ENCODE measurements around the gene SUV39H1. TPM values are rescaled to one million over a fixed set of nuclear protein-coding genes. Genes with fewer than 3 reads are reported as not detected.
A peak's percentile ranks its signal among the peaks of the same experiment; 100 is the strongest.
"Not testable (repeated sequence)": the region's sequence is repeated elsewhere in the genome, so short reads cannot be mapped to it uniquely, and the experiment has no call there.

Gene SUV39H1, protein sequence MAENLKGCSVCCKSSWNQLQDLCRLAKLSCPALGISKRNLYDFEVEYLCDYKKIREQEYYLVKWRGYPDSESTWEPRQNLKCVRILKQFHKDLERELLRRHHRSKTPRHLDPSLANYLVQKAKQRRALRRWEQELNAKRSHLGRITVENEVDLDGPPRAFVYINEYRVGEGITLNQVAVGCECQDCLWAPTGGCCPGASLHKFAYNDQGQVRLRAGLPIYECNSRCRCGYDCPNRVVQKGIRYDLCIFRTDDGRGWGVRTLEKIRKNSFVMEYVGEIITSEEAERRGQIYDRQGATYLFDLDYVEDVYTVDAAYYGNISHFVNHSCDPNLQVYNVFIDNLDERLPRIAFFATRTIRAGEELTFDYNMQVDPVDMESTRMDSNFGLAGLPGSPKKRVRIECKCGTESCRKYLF
- total RNA-seq: 10 to 100 TPM in 1 of 4 donors, 1 to 10 TPM in 3; 6.7 to 15.0 (median 9.2) TPM

DNA sequence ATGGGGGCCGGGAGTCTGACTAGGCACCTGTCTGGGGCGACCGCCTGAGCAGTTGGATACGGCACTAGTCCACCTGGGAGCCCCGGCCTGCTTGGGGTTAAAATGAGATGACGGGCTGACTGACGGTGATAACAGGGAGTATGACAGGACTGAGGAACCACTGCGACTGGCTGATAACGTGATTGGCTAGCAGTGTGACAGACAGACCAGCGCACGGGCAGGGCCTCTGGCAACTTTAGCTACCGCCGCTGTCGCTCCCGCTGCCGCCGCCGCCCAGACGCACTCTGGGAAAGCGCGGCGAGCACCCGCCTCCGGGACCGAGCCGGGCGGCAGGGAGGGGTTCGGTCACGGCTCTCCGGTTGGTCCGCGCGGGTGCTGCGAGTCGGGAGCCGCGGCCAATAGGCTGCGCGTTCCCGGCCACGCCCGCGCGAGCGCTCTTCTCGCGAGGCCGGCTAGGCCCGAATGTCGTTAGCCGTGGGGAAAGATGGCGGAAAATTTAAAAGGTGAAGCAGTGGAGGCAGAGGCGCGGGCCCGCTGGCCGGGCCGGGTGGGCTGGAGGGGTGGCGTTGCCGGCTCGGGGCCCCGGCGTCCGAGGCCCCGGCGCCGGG, at the start of gene SUV39H1:
SUV39H1 (plus strand) TSS at position 434 of the 608 bp plus-strand sequence; CDS start at position 485, 51 bp downstream.
- H3K4me3 ChIP-seq (ENCODE audit: low read depth, poor library complexity, severe bottlenecking): peak within 1 kb of the TSS; percentile 59
- 0 to 52% methylated on average over 1 to 66 of the region's 66 CpGs for WGBS, 2 donors
- intact Hi-C loops (cut with DNase I; ENCODE audit: low total_unique reads): no loop called here
- peak; percentile 77 to 96 for DNase-seq (ENCODE audit: low spot score in 2 of 2)
- peak in 1 of 2 donors; percentile 48 for TF ChIP-seq POLR2A (IDR thresholded peaks at IDR 0.05)
- TF ChIP-seq CTCF (IDR thresholded peaks at IDR 0.05): no peak

DNA sequence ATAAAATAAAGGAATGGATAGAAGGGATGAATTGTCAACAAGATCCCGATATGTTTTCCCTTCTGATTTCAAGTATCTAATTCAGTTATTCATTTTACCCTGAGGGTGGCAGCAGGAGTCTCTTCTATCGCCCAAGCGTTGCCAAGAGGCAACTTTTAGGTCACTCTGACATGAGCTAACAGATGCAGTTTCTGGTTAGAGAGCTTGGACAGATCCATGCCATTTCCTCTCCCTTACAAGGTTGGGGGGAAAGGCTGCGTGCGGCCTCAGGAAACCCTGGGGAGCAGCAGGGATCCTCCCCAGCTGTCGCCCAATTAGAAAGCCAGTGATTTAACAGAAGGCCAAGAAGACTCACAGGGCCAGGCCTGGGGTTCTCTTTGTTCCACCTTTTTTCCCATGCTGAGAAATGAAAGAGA, 48.2 kb upstream of the SUV39H1 start:
- no peak for TF ChIP-seq POLR2A (IDR thresholded peaks at IDR 0.05)
- no peak for TF ChIP-seq CTCF (IDR thresholded peaks at IDR 0.05)

GRCh38 chrX:48649102-48649501, 47.4 kb upstream of the SUV39H1 start:
- WGBS, 2 donors: 73 to 80% methylated on average over 3 of the region's 3 CpGs
- TF ChIP-seq CTCF (IDR thresholded peaks at IDR 0.05) (no peak), POLR2A (IDR thresholded peaks at IDR 0.05) (no peak)
- intact Hi-C loops (cut with DNase I; ENCODE audit: low total_unique reads): no loop called here
- no peak for DNase-seq (ENCODE audit: low spot score in 2 of 2)
- H3K4me3 ChIP-seq (ENCODE audit: low read depth, poor library complexity, severe bottlenecking): no peak overlapping the region

More for the DNA sequence above, 48.2 kb upstream of the SUV39H1 start:
- no peak overlapping the region for H3K4me3 ChIP-seq (ENCODE audit: low read depth, poor library complexity, severe bottlenecking)
- WGBS, 2 donors: 34 to 37% methylated on average over 6 of the region's 6 CpGs
- intact Hi-C loops (cut with DNase I; ENCODE audit: low total_unique reads): no loop called here
- DNase-seq (ENCODE audit: low spot score in 2 of 2): peak; percentile 14 to 81

DNA sequence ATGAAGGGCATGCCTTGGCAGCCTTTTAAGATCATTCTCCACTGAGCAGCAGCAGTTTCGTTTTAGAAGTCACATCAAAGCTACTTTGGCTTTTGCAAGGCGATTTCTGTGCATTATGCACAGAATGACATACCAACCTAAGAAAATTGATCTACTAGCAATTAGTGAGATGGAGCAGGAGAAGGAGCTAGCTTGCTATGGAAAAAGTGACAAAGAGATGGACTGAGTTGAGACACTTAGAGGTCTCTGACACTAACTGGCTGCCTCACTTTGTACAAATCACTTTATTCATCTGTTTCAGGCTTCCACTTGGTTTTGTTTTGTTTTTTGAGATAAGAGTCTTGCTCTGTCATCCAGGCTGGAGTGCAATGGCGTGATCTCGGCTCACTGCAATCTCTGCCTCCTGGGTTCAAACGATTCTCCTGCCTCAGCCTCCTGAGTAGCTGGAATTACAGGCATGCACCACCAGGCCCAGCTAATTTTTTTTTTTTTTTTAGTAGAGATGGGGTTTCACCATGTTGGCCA, 44.4 kb upstream of the SUV39H1 start:
- H3K4me3 ChIP-seq (ENCODE audit: low read depth, poor library complexity, severe bottlenecking); DNase-seq (ENCODE audit: low spot score in 2 of 2); intact Hi-C loops (cut with DNase I; ENCODE audit: low total_unique reads): not testable (repeated sequence)
- 68 to 83% methylated on average over 5 of the region's 5 CpGs for WGBS, 2 donors

DNA sequence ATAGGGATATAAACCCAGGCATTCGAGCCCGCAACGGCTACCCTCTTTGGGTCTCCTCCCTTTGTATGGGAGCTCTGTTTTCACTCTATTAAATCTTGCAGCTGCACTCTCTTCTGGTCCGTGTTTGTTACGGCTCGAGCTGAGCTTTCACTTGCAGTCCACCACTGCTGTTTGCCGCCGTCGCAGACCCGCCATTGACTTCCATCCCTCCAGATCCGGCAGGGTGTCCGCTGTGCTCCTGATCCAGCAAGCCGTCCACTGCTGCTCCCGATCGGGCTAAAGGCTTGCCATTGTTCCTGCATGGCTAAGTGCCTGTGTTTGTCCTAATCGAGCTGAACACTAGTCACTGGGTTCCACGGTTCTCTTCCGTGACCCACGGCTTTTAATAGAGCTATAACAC, 41.8 kb upstream of the SUV39H1 start:
- DNase-seq (ENCODE audit: low spot score in 2 of 2): peak in 1 of 2 donors; percentile 58
- WGBS, 2 donors: 45 to 57% methylated on average over 17 to 19 of the region's 19 CpGs
- intact Hi-C loops (cut with DNase I; ENCODE audit: low total_unique reads); H3K4me3 ChIP-seq (ENCODE audit: low read depth, poor library complexity, severe bottlenecking): not testable (repeated sequence)

GRCh38 chrX:48659686-48660085, 36.8 kb upstream of the SUV39H1 start:
- intact Hi-C loops (cut with DNase I; ENCODE audit: low total_unique reads): not testable (repeated sequence)

GRCh38 chrX:48663241-48663640, 33.3 kb upstream of the SUV39H1 start:
- TF ChIP-seq CTCF (IDR thresholded peaks at IDR 0.05): no peak
- TF ChIP-seq POLR2A (IDR thresholded peaks at IDR 0.05): no peak
- peak in 1 of 2 donors; percentile 20 for DNase-seq (ENCODE audit: low spot score in 2 of 2)
- intact Hi-C loops (cut with DNase I; ENCODE audit: low total_unique reads): no loop called here
- no peak overlapping the region for H3K4me3 ChIP-seq (ENCODE audit: low read depth, poor library complexity, severe bottlenecking)
- WGBS, 2 donors: 70 to 100% methylated on average over 1 of the region's 1 CpG

More at GRCh38 chrX:48659686-48660085, 36.8 kb upstream of the SUV39H1 start:
- peak in 1 of 2 donors; percentile 52 for DNase-seq (ENCODE audit: low spot score in 2 of 2)
- not testable (repeated sequence) for H3K4me3 ChIP-seq (ENCODE audit: low read depth, poor library complexity, severe bottlenecking)
- 90% methylated on average over 6 of the region's 34 CpGs; no CpG with 5 or more reads in 1 of the 2 donors for WGBS, 2 donors
